Retina (tissue), 1 donor: ENCODE data around the gene KIF11.

Source experiments
- DNase-seq: peaks from one replicate; pipeline ENCODE4 v3.0.0-alpha.2; 2016

KIF11 gene

GRCh38 chr10:92688573-92688926, 95.6 kb downstream of the KIF11 start:
- no peak for DNase-seq

DNA sequence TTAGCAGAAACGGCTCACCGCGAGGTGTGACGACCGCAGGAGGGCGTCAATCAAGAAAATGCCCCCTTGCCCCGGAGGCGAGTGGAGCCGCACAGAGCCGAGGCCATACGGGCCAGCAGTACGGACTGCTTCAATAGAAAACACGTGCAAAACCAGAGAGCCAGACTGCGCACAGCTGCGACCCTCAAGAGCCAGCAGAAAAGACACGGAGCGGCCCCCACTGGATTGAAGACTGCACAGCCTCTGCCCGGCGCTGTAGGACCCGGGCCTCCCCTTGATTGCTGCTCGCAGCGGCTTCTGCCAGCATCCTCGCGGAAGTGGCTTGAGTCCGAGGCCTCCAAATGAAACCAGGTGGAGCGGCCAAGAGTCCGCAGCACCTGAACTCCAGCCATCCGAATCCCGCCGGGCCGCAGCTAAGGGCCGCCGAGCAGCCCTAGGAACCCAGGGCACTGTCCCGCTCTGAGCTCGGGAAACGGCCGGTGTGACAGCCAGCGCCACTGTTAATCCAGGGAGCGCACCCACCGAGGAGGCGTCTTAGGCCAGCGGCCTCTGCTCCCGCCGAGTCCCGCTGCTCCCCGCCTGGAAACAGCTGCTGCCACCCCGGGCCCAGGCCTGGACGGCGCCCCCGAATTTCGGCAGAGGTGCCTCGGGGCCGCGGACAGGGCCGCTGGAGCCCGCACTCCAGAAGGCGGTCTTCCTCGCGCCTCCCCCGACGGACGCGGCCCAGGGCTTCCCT, 96.2 kb downstream of the KIF11 start:
- DNase-seq = peak; percentile 80

DNA sequence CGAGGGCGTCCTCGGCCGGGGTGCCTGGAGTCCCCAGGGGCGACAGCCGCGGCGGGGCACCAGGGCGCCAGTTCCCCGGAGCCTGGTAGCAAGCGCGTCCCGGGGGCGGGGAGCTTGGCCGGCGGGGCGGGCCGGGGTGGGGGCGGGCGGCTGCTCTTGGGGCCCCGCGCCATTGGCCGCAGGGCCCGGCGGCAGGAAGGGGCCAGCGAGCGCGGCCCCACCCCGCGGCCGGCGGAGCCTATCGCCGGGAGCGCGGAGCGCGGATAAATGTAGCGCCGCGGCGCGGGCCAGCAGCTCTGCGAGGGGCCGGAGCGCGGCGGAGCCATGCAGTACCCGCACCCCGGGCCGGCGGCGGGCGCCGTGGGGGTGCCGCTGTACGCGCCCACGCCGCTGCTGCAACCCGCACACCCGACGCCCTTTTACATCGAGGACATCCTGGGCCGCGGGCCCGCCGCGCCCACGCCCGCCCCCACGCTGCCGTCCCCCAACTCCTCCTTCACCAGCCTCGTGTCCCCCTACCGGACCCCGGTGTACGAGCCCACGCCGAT, 96.8 kb downstream of the KIF11 start, which contains the start of gene HHEX:
Gene HHEX (plus strand): TSS at position 293 of the 548 bp plus-strand sequence. CDS start 32 bp downstream, at position 325.
- no peak for DNase-seq

DNA sequence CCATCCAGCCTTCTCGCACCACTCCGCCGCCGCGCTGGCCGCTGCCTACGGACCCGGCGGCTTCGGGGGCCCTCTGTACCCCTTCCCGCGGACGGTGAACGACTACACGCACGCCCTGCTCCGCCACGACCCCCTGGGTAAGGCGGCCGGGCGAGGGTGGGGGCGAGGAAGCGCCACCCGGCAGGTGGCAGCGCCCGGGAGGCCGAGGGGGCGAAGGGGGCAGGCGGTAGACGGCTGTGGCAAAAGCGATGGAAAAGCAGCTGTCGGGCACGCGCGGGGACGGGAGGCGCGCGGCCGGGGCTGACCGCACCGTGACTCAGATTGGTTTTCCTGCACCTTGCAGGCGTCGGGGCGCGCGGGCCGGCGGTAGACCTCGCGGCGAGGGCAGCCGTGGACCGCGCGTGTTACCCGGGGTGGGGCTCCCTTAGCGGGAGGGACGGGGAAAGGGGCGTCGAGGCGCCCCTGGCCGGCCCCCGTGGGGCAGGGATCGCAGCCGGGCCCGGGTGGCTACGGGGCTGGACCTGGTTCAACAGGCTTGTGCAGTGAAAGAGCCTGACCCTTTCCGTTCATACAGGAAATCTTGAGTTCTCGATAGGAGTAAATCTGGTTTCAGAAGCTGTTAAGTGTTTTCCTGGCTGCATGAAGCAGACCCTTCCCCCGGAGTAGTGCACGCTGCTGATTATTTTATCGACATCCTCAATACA, 97.4 kb downstream of the KIF11 start:
- peak; percentile 76 for DNase-seq

- no peak for DNase-seq
Measured at GRCh38 chr10:92690915-92691590, 98.1 kb downstream of the KIF11 start.

DNA sequence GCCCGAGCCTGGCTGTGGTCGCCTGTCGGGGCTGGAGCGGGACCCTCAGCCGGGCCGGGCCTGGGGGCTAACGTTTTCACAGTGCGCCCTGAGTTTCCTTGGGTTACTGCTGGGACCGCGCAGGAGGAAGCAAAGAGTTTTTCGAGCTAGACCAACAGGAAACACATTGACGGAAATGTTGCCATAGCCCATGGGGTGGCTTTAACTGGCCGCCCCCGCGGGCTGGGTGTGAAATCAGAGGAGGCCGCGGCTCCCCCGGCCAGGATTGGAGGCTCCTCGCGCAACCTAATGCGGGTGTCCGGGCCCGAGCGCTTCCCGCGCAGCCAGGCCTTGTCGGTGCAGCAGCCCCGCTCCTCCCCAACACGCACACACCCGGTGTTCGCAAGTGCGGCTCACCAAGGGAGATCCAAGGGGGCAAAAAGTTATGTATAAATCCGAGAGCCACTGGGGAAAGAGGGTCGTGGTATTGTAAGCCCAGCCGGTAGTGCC, 98.7 kb downstream of the KIF11 start:
- DNase-seq = no peak

DNA sequence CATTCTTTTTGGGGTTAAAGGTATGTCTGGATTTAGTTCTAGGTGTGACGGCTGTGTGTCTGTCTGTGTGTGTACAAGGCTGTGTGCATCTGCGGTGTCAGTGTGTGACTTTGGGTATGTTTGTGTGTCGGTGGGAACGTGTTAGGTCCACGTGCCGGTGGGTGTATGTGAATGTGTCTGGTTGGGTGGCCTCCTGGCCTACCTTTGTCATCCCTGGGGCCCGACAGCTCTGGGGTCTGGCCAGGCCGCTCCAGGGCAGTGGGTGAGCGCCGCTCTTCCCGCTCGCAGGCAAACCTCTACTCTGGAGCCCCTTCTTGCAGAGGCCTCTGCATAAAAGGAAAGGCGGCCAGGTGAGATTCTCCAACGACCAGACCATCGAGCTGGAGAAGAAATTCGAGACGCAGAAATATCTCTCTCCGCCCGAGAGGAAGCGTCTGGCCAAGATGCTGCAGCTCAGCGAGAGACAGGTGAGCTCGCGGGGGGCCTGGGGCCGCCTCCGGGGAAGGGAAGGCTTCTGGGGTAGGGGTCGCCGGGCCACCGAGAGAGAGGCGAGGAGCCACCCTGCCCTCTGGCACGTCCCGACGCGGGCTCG, 99.2 kb downstream of the KIF11 start:
- peak; percentile 71 for DNase-seq

GRCh38 chr10:92692697-92693533, 100.0 kb downstream of the KIF11 start:
- DNase-seq = no peak

DNA sequence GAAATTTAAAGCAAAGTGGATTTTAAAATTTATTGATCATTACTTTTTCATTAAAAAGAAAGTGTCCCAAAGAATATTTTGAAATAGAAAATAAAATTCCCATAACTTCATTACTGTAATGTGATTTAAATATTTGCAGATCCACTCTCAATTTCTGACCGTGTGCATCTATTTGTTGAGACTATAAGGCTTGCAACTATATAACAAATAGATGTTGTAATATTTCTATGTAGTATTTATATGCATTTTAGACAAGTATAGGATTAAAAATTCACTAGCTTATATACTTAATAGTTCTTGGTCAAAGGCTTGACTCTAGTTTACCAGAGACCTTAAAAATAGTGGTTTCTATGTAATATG, 100.6 kb downstream of the KIF11 start:
- no peak for DNase-seq

GRCh38 chr10:92695679-92696605, 103.0 kb downstream of the KIF11 start:
- DNase-seq = peak; percentile 50

- peak; percentile 12 for DNase-seq
Measured at GRCh38 chr10:92696606-92697383, 103.9 kb downstream of the KIF11 start.

DNA sequence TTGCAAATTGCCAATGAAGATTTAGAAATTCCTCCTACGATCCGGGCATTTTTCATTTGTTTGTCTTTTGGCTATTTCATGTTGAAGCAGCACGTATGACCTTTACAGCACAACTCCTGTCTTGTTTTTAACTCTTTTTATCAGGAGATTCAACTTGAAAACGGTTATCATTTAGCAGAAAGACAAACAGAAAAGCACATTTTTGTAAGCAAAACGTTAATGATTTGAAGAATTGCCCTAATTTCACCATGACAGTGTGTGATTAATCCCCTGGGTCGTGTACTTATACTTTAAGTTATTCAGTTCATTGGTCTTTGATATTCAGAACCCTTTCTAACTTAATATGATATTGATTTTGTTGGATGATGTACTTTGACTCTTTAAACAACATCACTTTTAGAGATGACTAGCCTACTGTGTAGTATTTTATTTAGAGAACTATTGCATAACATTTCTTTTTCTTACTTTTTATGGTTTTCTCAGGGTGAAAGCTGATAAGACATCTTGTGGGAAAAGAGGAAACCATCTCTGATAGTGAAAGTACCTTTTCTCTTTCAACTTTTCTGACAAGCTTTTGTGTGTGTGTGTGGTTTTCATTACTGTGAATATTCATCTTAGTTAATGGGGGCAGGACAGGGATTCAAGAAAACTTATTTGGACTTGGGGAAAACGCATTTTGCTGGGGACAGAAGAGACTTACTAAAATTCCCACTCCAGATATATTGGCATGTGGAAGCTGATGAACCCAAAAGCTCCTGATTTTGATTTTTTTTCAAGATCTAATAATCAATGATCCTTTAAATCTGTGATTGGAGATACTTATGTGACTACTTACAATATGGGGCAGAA, 105.0 kb downstream of the KIF11 start:
- no peak for DNase-seq

DNA sequence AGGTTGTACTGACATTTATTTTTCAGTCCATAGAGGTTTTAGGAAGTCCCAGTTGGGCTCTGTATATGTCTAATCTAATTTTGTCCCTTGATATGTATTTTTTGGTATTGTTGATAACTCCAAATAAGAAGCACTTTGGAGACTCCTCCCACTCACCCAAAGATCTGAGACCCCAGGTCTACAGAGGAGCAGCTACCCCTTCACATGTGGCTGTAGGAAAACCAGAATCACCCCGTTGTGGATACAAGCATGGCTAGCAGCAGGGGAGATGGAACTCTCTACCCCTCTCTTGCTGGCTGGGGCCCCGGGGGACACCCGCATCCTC, 106.2 kb downstream of the KIF11 start:
- no peak for DNase-seq

GRCh38 chr10:92699518-92700381, 106.8 kb downstream of the KIF11 start:
- peak; percentile 76 for DNase-seq

DNA sequence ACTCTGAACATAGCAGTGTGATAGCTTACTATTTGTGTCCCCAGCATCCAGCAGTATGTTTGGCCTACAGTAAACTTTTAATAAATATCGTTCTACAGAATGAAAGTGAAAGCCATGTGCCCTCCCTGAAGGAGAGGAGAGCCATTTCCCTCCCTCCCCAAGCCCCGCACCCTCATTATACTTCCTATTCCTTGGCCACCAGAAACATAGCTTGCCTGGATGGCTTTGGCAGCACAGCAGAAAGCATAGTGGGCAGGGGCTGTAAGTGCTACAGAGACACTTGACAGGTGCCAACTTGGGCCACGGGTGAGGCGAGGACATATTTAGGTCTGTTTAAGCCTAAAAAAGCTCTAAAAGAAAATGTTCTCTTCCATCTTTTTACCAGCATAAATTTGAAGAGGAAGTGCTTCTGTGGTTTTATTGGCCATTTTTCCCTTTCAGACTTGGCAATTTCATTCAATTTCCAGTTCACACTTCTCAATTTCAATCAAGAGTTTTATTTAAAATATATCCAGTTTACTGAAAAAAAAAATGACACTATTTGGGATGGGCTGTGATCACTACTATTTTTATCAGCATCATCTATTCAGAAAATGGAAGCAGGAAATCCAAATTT, 109.5 kb downstream of the KIF11 start:
- DNase-seq = no peak
